ENCODE data around the gene PRDM16. TPM values are rescaled to one million over a fixed set of nuclear protein-coding genes. Genes with fewer than 3 reads are reported as not detected.

The PRDM16 gene
- total and polyA plus RNA-seq, 4 donors, result 0.05 to 0.67 (median 0.19) TPM

- H3K36me3 ChIP-seq (ENCODE audit: control insufficient read depth in 4 of 4, insufficient read depth in 3 of 4, low read depth in 1 of 4, low read length in 3 of 4), result no peaks in the 10 kb centered on the region
- H3K27me3 ChIP-seq (ENCODE audit: control insufficient read depth in 4 of 4, insufficient read depth in 4 of 4, low read length in 3 of 4), result no peaks in the 10 kb centered on the region
- H3K4me3 ChIP-seq (ENCODE audit: low read depth in 1 of 3, low read length in 3 of 3), result no peak overlapping the region
- peaks cover 2 to 15% (median 9%) of the 10 kb centered on the region in 4 donors for H3K4me1 ChIP-seq (ENCODE audit: control insufficient read depth in 4 of 4, insufficient read depth in 4 of 4, low read length in 3 of 4)
- WGBS, result 49% methylated on average over 38 of the region's 38 CpGs
- no peak overlapping the region for H3K9ac ChIP-seq (ENCODE audit: low read depth in 1 of 2, low read length in 2 of 2)
- no peaks in the 10 kb centered on the region for H3K9me3 ChIP-seq (ENCODE audit: control insufficient read depth in 4 of 4, low read length in 3 of 4)
- no peak overlapping the region for H3K27ac ChIP-seq (ENCODE audit: low read depth in 1 of 2, low read length in 2 of 2)
- peak; percentile 57 for DNase-seq (ENCODE audit: low spot score)
- no peak for TF ChIP-seq YY1 (IDR thresholded peaks at IDR 0.05)
- TF ChIP-seq HNF4A (conservative IDR thresholded peaks at IDR 0.05), result peak; percentile 98
- peak; percentile 61 for TF ChIP-seq SP1 (IDR thresholded peaks at IDR 0.05)
- peak; percentile 95 for TF ChIP-seq HNF4G (IDR thresholded peaks at IDR 0.05)
- peak in 1 of 2 donors; percentile 43 for TF ChIP-seq RXRA (IDR thresholded peaks at IDR 0.05)
These were observed 46.5 kb downstream of the PRDM16 start for GRCh38 chr1:3115275-3116149.

DNA sequence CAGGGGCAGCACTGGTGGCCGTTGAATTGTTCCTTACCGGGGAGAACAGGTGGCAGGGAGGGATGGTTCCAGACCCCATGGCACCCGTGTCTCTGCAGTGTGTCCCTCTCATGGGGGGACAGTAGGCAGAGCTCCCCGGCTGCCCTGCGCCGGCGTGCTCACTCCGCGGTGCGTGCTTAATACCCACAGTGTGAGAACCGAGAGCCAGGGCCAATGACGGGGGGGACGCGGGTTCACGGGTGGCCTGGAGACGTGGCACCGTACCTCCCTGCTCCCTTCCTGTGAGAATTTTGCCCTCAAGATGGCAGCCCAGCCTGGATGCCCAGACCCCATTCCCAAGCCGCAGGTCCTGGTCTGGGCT, 47.1 kb downstream of the PRDM16 start:
- WGBS, result 96% methylated on average over 18 of the region's 18 CpGs
- Histone ChIP-seq H3K27ac (ENCODE audit: low read depth in 1 of 2, low read length in 2 of 2) (no peak overlapping the region), H3K4me3 (ENCODE audit: low read depth in 1 of 3, low read length in 3 of 3) (no peak overlapping the region), H3K27me3 (ENCODE audit: control insufficient read depth in 4 of 4, insufficient read depth in 4 of 4, low read length in 3 of 4) (no peaks in the 10 kb centered on the region), H3K9ac (ENCODE audit: low read depth in 1 of 2, low read length in 2 of 2) (no peak overlapping the region), H3K9me3 (ENCODE audit: control insufficient read depth in 4 of 4, low read length in 3 of 4) (no peaks in the 10 kb centered on the region), H3K4me1 (ENCODE audit: control insufficient read depth in 4 of 4, insufficient read depth in 4 of 4, low read length in 3 of 4) (peaks cover 2 to 15% (median 9%) of the 10 kb centered on the region in 4 donors), H3K36me3 (ENCODE audit: control insufficient read depth in 4 of 4, insufficient read depth in 3 of 4, low read depth in 1 of 4, low read length in 3 of 4) (no peaks in the 10 kb centered on the region)
- TF ChIP-seq NR2F2 (IDR thresholded peaks at IDR 0.05) (no peak), ZBTB33 (IDR thresholded peaks at IDR 0.05) (no peak), SP1 (IDR thresholded peaks at IDR 0.05) (no peak), GABPA (IDR thresholded peaks at IDR 0.05 in 1 of 2, conservative IDR thresholded peaks at IDR 0.05 in 1 of 2) (no peak), TAF1 (conservative IDR thresholded peaks at IDR 0.05) (no peak), EGR1 (IDR thresholded peaks at IDR 0.05; ENCODE audit: low read depth in 2 of 2) (no peak), MAX (IDR thresholded peaks at IDR 0.05) (no peak), RAD21 (IDR thresholded peaks at IDR 0.05) (no peak), FOXA1 (IDR thresholded peaks at IDR 0.05) (no peak), RXRA (IDR thresholded peaks at IDR 0.05) (no peak), HNF4A (conservative IDR thresholded peaks at IDR 0.05) (no peak), YY1 (IDR thresholded peaks at IDR 0.05) (no peak), JUND (IDR thresholded peaks at IDR 0.05) (no peak), CTCF (IDR thresholded peaks at IDR 0.05; ENCODE audit: low read depth, low read length, missing input control) (no peak), FOXA2 (IDR thresholded peaks at IDR 0.05) (no peak)
- TF ChIP-seq, protein P1, sequence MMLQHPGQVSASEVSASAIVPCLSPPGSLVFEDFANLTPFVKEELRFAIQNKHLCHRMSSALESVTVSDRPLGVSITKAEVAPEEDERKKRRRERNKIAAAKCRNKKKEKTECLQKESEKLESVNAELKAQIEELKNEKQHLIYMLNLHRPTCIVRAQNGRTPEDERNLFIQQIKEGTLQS (IDR thresholded peaks at IDR 0.05), result no peak
- TF ChIP-seq, protein P2, sequence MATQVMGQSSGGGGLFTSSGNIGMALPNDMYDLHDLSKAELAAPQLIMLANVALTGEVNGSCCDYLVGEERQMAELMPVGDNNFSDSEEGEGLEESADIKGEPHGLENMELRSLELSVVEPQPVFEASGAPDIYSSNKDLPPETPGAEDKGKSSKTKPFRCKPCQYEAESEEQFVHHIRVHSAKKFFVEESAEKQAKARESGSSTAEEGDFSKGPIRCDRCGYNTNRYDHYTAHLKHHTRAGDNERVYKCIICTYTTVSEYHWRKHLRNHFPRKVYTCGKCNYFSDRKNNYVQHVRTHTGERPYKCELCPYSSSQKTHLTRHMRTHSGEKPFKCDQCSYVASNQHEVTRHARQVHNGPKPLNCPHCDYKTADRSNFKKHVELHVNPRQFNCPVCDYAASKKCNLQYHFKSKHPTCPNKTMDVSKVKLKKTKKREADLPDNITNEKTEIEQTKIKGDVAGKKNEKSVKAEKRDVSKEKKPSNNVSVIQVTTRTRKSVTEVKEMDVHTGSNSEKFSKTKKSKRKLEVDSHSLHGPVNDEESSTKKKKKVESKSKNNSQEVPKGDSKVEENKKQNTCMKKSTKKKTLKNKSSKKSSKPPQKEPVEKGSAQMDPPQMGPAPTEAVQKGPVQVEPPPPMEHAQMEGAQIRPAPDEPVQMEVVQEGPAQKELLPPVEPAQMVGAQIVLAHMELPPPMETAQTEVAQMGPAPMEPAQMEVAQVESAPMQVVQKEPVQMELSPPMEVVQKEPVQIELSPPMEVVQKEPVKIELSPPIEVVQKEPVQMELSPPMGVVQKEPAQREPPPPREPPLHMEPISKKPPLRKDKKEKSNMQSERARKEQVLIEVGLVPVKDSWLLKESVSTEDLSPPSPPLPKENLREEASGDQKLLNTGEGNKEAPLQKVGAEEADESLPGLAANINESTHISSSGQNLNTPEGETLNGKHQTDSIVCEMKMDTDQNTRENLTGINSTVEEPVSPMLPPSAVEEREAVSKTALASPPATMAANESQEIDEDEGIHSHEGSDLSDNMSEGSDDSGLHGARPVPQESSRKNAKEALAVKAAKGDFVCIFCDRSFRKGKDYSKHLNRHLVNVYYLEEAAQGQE (IDR thresholded peaks at IDR 0.05), result no peak
- DNase-seq (ENCODE audit: low spot score), result no peak
